Erythroblast (primary cell): ENCODE results near the gene ULK4.

Experiments
- GATA1 ChIP-seq: IDR thresholded peaks from 2 replicates; pipeline ENCODE4 v1.6.1; 2011; ENCODE audit warnings: low read depth, mild to moderate bottlenecking, control low read depth, low read length, moderate library complexity
- POLR2A ChIP-seq: IDR thresholded peaks from 2 replicates; pipeline ENCODE4 v1.6.1; 2011; ENCODE audit warnings: mild to moderate bottlenecking, low read length

- no peak for TF ChIP-seq POLR2A
- TF ChIP-seq GATA1 = no peak
These were observed 309.4 kb downstream of the ULK4 start for GRCh38 chr3:41652506-41652905.
